HepG2 (cell line): ENCODE measurements around the gene TMEM219. TPM values are rescaled to one million over a fixed set of nuclear protein-coding genes. Genes with fewer than 3 reads are reported as not detected.

Experiments used
- AKAP8 ChIP-seq: sonication (generic); formaldehyde crosslinking; IDR thresholded peaks from 2 replicates; pipeline ENCODE4 v1.5.1; 2020; ENCODE audit warnings: mild to moderate bottlenecking, missing genetic modification reagents
- BATF2 ChIP-seq: sonication (generic); formaldehyde crosslinking; IDR thresholded peaks from 2 replicates; pipeline ENCODE4 v1.8.0; 2022; ENCODE audit warnings: mild to moderate bottlenecking, missing genetic modification reagents, moderate library complexity
- CSRNP2 ChIP-seq: sonication (generic); formaldehyde crosslinking; conservative IDR thresholded peaks from 2 replicates; pipeline ENCODE4 v1.8.0; 2022; ENCODE audit warnings: low read depth, missing genetic modification reagents
- ELF3 ChIP-seq: IDR thresholded peaks from 2 replicates; pipeline ENCODE4 v1.6.1; 2016; ENCODE audit warnings: missing genetic modification reagents, missing compliant biosample characterization
- GTF3A ChIP-seq: sonication (generic); formaldehyde crosslinking; conservative IDR thresholded peaks from 2 replicates; pipeline ENCODE4 v1.4.0; 2020; ENCODE audit warnings: mild to moderate bottlenecking, missing genetic modification reagents
- HNF4G ChIP-seq, 2 experiments: sonication (generic) in 1 of 2; formaldehyde crosslinking in 1 of 2; IDR thresholded peaks; 2 replicates each; pipeline versions ENCODE4 v1.4.0 to v1.6.1; 2011 to 2020; ENCODE audit warnings: borderline replicate concordance in 2 of 2, low read depth in 2 of 2, mild to moderate bottlenecking in 2 of 2, low read length in 1 of 2, missing genetic modification reagents in 1 of 2, moderate library complexity in 1 of 2
- ISL2 ChIP-seq: sonication (generic); formaldehyde crosslinking; IDR thresholded peaks from 2 replicates; pipeline ENCODE4 v1.5.0; 2020; ENCODE audit warnings: missing genetic modification reagents
- KLF6 ChIP-seq: IDR thresholded peaks from 2 replicates; pipeline ENCODE4 v1.8.0; 2016; ENCODE audit warnings: missing biosample characterization, missing genetic modification reagents
- MIER3 ChIP-seq: IDR thresholded peaks from 2 replicates; pipeline ENCODE4 v1.6.1; 2016; ENCODE audit warnings: missing compliant biosample characterization, borderline replicate concordance
- NCOA1 ChIP-seq: sonication (generic); formaldehyde crosslinking; IDR thresholded peaks from 2 replicates; pipeline ENCODE4 v1.9.0; 2021; ENCODE audit warnings: missing genetic modification reagents
- NFIB ChIP-seq: sonication (generic); formaldehyde crosslinking; IDR thresholded peaks from 2 replicates; pipeline ENCODE4 v1.9.0; 2021; ENCODE audit warnings: missing genetic modification reagents, mild to moderate bottlenecking, borderline replicate concordance
- NONO ChIP-seq, 2 experiments: fragments of 450-650 bp in 1 of 2; sonication (generic) in 1 of 2; formaldehyde crosslinking in 1 of 2; IDR thresholded peaks in 1 of 2; conservative IDR thresholded peaks in 1 of 2; 2 replicates each; pipeline versions ENCODE4 v1.6.1 to v1.8.0; 2017 to 2022; ENCODE audit warnings: mild to moderate bottlenecking in 1 of 2, missing genetic modification reagents in 1 of 2, moderate library complexity in 1 of 2
- RCOR2 ChIP-seq: IDR thresholded peaks from 2 replicates; pipeline ENCODE4 v1.6.1; 2016; ENCODE audit warnings: missing biosample characterization, missing genetic modification reagents
- TEAD2 ChIP-seq: sonication (generic); formaldehyde crosslinking; IDR thresholded peaks from 2 replicates; pipeline ENCODE4 v1.9.0; 2021; ENCODE audit warnings: missing genetic modification reagents
- ZBTB21 ChIP-seq: sonication (generic); formaldehyde crosslinking; IDR thresholded peaks from 2 replicates; pipeline ENCODE4 v1.4.0; 2020; ENCODE audit warnings: missing genetic modification reagents
- ZBTB26 ChIP-seq: IDR thresholded peaks from 2 replicates; pipeline ENCODE4 v1.6.1; 2016; ENCODE audit warnings: missing compliant biosample characterization, missing genetic modification reagents, borderline replicate concordance
- ZGPAT ChIP-seq: IDR thresholded peaks from 2 replicates; pipeline ENCODE4 v1.6.1; 2016; ENCODE audit warnings: mild to moderate bottlenecking
- ZNF12 ChIP-seq: sonication (generic); formaldehyde crosslinking; IDR thresholded peaks from 2 replicates; pipeline ENCODE4 v1.5.0; 2020; ENCODE audit warnings: missing genetic modification reagents
- ZNF207 ChIP-seq: fragments of 450-650 bp; IDR thresholded peaks from 2 replicates; pipeline ENCODE4 v1.6.1; 2016; ENCODE audit warnings: antibody characterized with exemption, borderline replicate concordance
- polyA plus RNA-seq, 8 experiments: library from polyadenylated mRNA; depleted of rRNA in 3 of 8; stranded (reverse) in 7 of 8; unstranded in 1 of 8; fragments of >200 nt; fragmentation: Illumina TruSeq in 4 of 8; extraction: Trizol in 4 of 8; gene quantifications; 2 replicates each; pipeline versions ENCODE4 v1.2.1 to v1.2.3, GENCODE V29; 2011 to 2016; ENCODE audit warnings: low read depth in 4 of 8, missing spikeins in 1 of 8, mixed read lengths in 1 of 8; ENCODE audit not compliant: insufficient read depth in 1 of 8
- total RNA-seq, 5 experiments: library from RNA; depleted of rRNA; stranded (reverse); fragments of >200 nt; fragmentation: Illumina TruSeq; extraction: Trizol; gene quantifications; 2 replicates each; pipeline ENCODE4 v1.2.3, GENCODE V29; 2016; ENCODE audit warnings: low read depth in 1 of 5

TMEM219 gene
- total and polyA plus RNA-seq, 2 of the 13 experiments (the other 11 are each of a cell fraction or from before 2014, with no cell fraction given): 105 to 115 TPM

GRCh38 chr16:29925781-29926710 is 35.8 kb upstream of the TMEM219 start, which contains the start of gene KCTD13 (continued):
- TF ChIP-seq KLF6 (CRISPR knock-in tag) (peak; percentile 93), ELF3 (CRISPR knock-in tag) (peak; percentile 69), RCOR2 (CRISPR knock-in tag) (no peak; the same call in 1 of the 2 replicates), ZGPAT (peak; percentile 87; the same call in 1 of the 2 replicates), CSRNP2 (CRISPR knock-in tag) (no peak), NCOA1 (CRISPR knock-in tag) (no peak), MIER3 (CRISPR knock-in tag) (peak; percentile 15; the same call in 1 of the 2 replicates), HNF4G (IDR thresholded peaks at IDR 0.05; ENCODE audit: borderline replicate concordance, low read depth, low read length) (no peak), HNF4G (CRISPR knock-in tag; IDR thresholded peaks at IDR 0.05; ENCODE audit: borderline replicate concordance, low read depth) (no peak; the same call in 1 of the 2 replicates), NFIB (CRISPR knock-in tag) (0 out of 2 replicates have a peak, but pooled peaks have one; percentile 32), NONO (IDR thresholded peaks at IDR 0.05) (no peak), NONO (CRISPR knock-in tag; conservative IDR thresholded peaks at IDR 0.05) (peak; percentile 78), BATF2 (CRISPR knock-in tag) (peak; percentile 76), ISL2 (CRISPR knock-in tag) (peak; percentile 53; the same call in 1 of the 2 replicates), GTF3A (CRISPR knock-in tag) (no peak), ZBTB21 (CRISPR knock-in tag) (peak; percentile 57; the same call in 1 of the 2 replicates), ZNF12 (CRISPR knock-in tag) (peak; percentile 7; the same call in 1 of the 2 replicates), ZNF207 (no peak), AKAP8 (CRISPR knock-in tag) (no peak; the same call in 1 of the 2 replicates), TEAD2 (CRISPR knock-in tag) (no peak), ZBTB26 (peak; percentile 70; the same call in 1 of the 2 replicates)
